Measurements from ENCODE around the gene MYBPC3.

DNA sequence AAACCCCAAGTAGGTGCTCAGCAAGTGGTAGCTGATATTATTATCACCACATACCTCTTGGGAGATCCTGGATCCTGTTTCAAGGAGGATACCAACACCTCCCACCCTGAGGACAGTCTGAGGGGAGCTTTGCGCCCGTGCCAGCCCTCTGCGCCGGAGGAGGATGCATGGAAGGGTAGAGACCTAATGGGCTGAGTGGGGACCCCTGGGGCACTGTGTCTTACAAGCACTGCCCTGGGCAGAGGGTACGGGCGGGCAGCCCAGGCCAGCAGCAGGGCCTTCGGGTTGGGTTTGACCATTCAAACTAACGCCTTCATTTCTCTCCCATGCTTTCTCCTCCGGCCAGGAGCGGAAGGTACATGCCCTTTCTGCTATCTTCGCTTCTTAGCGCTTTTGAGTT, 26.3 kb downstream of the MYBPC3 start:
- TF ChIP-seq EZH2 (IDR thresholded peaks at IDR 0.05; ENCODE audit: borderline replicate concordance, low read depth, low read length, severe bottlenecking) (no peak), POLR2AphosphoS5 (IDR thresholded peaks at IDR 0.05; ENCODE audit: insufficient read depth, low read depth, low read length) (no peak)

Measured in endothelial cell of umbilical vein (primary cell).